Progenitor cell of endocrine pancreas (in vitro differentiated cells): ENCODE results near the gene UGT1A5. TPM values are rescaled to one million over a fixed set of nuclear protein-coding genes. Genes with fewer than 3 reads are reported as not detected.

Experiments used
- DNase-seq: peaks from one replicate; pipeline ENCODE4 v3.0.0; 2021; ENCODE audit warnings: low spot score; ENCODE audit not compliant: unreplicated experiment
- H3K27ac Mint-ChIP-seq: 2 replicates; pipeline ENCODE4 v1.8.0; 2021; ENCODE audit warnings: mild to moderate bottlenecking, moderate library complexity, mixed read lengths
- H3K27me3 Mint-ChIP-seq: 2 replicates; pipeline ENCODE4 v1.8.0; 2021; ENCODE audit warnings: mixed read lengths
- H3K36me3 Mint-ChIP-seq: 2 replicates; pipeline ENCODE4 v1.8.0; 2022; ENCODE audit warnings: mixed read lengths; ENCODE audit not compliant: insufficient read depth
- H3K4me1 Mint-ChIP-seq: 2 replicates; pipeline ENCODE4 v1.8.0; 2021; ENCODE audit warnings: low read depth, mixed read lengths
- H3K4me3 Mint-ChIP-seq: 2 replicates; pipeline ENCODE4 v1.8.0; 2021; ENCODE audit warnings: low read depth, mild to moderate bottlenecking, moderate library complexity, mixed read lengths
- H3K9me3 Mint-ChIP-seq: 2 replicates; pipeline ENCODE4 v1.8.0; 2021; ENCODE audit warnings: low read depth, mixed read lengths
- CTCF ChIP-seq: fragments of 200-600 bp; sonication (generic); IDR thresholded peaks from one replicate; pipeline ENCODE4 v1.5.0; 2021; ENCODE audit warnings: antibody characterized with exemption, mild to moderate bottlenecking; ENCODE audit not compliant: unreplicated experiment
- total RNA-seq: library from RNA; stranded (reverse); gene quantifications from 2 replicates; pipeline ENCODE4 v1.2.1, GENCODE V29; 2021

The UGT1A5 gene
- total RNA-seq, 1 donor from 2014 or later, result not detected

- Mint-ChIP-seq H3K27ac (no peak overlapping the region), H3K4me3 (no peak overlapping the region), H3K9me3 (no peaks in the 10 kb centered on the region), H3K36me3 (no peaks in the 10 kb centered on the region), H3K27me3 (peaks cover 4% of the 10 kb centered on the region), H3K4me1 (no peaks in the 10 kb centered on the region)
- DNase-seq, result no peak
- no peak for TF ChIP-seq CTCF
Observed at GRCh38 chr2:233811732-233812131, 99.0 kb downstream of the UGT1A5 start.

DNA sequence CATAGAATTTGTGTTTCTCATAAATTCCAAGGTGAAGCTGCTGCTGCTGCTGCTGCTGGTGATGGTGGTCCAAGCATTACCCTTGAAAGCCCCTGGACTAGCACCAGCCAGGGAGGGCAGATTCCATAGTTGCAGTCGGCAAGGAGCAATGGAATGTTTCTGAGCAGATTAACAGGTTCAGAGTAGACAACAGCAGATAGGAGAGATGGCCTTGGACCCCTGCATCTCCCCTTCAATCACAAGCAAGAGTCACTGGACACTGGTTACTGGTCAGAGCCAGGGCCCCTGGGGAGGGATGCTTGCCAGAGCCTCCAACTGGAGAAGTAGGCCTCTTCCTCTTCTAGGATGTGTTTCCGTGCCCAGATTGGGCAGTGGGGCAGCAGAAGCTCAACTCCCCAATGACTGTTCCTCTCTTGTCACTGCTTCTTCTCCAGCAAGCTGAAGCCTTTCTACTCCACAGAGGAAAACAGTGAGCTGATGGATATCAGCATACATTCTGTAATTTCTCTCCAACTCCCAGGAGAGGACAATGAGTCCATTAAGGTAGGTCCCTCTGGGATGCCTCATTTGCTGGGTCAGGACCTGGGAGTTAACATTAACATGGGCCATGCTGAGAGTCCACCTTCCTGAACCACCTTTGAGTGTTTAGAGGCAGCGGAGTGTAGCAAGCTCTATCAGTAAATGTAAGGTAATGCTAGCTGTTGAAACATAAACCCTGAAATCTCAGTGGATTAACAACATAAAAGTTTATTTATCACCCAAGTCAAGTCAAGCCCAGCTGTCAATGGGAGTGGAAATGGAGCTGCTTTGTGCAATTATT lies 100.7 kb downstream of the UGT1A5 start:
- no peak for TF ChIP-seq CTCF
- H3K36me3 Mint-ChIP-seq, result no peaks in the 10 kb centered on the region
- no peak overlapping the region for H3K27ac Mint-ChIP-seq
- peaks cover 4% of the 10 kb centered on the region for H3K27me3 Mint-ChIP-seq
- no peak for DNase-seq
- no peaks in the 10 kb centered on the region for H3K9me3 Mint-ChIP-seq
- no peaks in the 10 kb centered on the region for H3K4me1 Mint-ChIP-seq
- H3K4me3 Mint-ChIP-seq, result no peak overlapping the region

DNA sequence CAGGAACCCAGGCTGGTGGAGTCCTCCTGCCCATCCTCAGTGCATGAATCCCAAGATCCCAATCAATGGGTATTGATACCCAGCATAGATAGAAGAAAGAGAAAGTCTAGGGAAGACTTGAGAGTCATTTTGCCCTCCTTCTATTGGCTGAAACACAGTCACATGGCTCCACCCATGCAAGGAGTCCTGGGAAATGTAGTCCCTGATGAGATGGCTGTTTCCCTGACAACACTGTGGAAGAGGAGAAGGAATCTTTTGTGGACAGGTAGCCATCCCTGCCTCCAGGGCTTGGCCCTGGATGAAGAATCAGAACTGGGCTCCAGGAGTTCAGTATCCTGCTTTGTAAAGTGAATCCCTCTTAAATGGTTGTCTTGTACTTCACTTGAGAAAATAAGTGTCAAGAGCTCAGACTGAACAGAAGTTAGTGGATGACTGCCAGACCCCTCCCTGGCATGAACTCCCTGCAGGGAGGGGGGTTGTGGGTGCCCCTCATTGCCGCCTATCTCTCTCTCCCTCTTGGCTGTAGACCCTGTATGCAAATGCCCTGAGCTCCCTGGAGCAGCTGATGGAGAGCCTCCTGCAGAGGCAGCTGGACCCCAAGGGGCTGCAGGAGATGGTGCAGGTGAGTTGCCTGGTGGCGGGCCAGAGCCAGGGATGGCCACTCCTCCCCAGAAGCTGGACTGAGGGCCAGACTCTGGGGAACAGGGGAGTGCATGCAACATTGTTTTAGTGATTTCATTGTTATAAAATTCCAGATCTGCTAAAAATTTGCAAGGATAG lies 101.5 kb downstream of the UGT1A5 start:
- no peaks in the 10 kb centered on the region for H3K4me1 Mint-ChIP-seq
- peaks cover 4% of the 10 kb centered on the region for H3K27me3 Mint-ChIP-seq
- DNase-seq, result no peak
- H3K36me3 Mint-ChIP-seq, result no peaks in the 10 kb centered on the region
- no peak overlapping the region for H3K4me3 Mint-ChIP-seq
- H3K27ac Mint-ChIP-seq, result no peak overlapping the region
- TF ChIP-seq CTCF, result no peak
- no peaks in the 10 kb centered on the region for H3K9me3 Mint-ChIP-seq

DNA sequence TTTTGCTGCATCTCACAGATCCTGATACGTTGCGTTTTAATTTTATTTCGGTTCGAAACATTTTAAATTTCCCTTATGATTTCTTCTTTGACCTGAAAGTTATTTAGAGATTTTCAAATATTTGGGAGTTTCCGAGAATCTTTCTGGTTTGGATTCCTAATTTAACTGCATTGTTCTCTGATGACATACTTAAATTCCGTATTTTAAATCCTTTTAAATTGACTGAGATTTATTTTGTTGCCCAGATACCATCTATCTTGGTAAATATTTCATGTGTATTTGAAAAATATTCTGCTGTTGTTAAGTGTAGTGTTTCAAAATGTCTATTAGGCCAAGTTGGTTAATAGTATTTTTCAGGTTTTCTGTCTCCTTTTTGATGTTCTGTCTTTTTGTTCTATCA lies 103.2 kb downstream of the UGT1A5 start:
- no peaks in the 10 kb centered on the region for H3K4me1 Mint-ChIP-seq
- DNase-seq, result no peak
- H3K4me3 Mint-ChIP-seq, result no peak overlapping the region
- no peaks in the 10 kb centered on the region for H3K9me3 Mint-ChIP-seq
- TF ChIP-seq CTCF, result no peak
- H3K27ac Mint-ChIP-seq, result no peak overlapping the region
- H3K36me3 Mint-ChIP-seq, result no peaks in the 10 kb centered on the region
- no peaks in the 10 kb centered on the region for H3K27me3 Mint-ChIP-seq

DNA sequence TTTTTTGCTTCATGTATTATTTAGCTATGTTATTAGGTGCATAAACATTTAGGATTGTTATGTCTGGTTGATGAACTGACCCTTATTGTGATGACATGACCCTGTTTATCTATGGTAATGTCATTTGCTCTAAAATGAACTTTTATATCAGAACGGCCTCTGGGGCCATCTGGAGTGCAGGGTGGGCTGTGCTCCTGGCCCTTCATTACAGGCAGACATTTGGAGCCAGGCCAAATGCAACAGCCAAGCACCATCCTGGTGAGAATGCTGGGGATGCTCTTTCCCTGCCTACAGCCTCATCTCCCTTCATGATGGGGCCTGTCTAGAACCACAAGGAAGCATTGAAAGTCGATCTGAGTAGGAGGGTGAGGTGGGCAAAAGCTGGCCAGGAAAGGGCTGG lies 103.6 kb downstream of the UGT1A5 start:
- no peaks in the 10 kb centered on the region for H3K9me3 Mint-ChIP-seq
- no peak for TF ChIP-seq CTCF
- no peak overlapping the region for H3K27ac Mint-ChIP-seq
- H3K4me1 Mint-ChIP-seq, result no peaks in the 10 kb centered on the region
- H3K27me3 Mint-ChIP-seq, result no peaks in the 10 kb centered on the region
- no peaks in the 10 kb centered on the region for H3K36me3 Mint-ChIP-seq
- no peak for DNase-seq
- no peak overlapping the region for H3K4me3 Mint-ChIP-seq
